HG03280 (cell line): ENCODE measurements around the gene RNF214.
A peak's percentile ranks its signal among the peaks of the same experiment; 100 is the strongest.
"Not testable (repeated sequence)": the region's sequence is repeated elsewhere in the genome, so short reads cannot be mapped to it uniquely, and the experiment has no call there.

ENCODE experiments used
- ATAC-seq: cut with Tn5 transposase; IDR thresholded peaks from one replicate; pipeline ENCODE4 v1.9.1; 2021; ENCODE audit warnings: mild to moderate bottlenecking, moderate library complexity; ENCODE audit not compliant: unreplicated experiment

The RNF214 gene

GRCh38 chr11:117313091-117313490, 80.6 kb downstream of the RNF214 start:
- ATAC-seq, result no peak

- ATAC-seq, result no peak
These were observed 81.6 kb downstream of the RNF214 start for GRCh38 chr11:117313828-117314768.

- ATAC-seq, result no peak
These were observed 82.4 kb downstream of the RNF214 start for GRCh38 chr11:117314840-117315239.

- no peak for ATAC-seq
These were observed 83.1 kb downstream of the RNF214 start for GRCh38 chr11:117315285-117316196.

DNA sequence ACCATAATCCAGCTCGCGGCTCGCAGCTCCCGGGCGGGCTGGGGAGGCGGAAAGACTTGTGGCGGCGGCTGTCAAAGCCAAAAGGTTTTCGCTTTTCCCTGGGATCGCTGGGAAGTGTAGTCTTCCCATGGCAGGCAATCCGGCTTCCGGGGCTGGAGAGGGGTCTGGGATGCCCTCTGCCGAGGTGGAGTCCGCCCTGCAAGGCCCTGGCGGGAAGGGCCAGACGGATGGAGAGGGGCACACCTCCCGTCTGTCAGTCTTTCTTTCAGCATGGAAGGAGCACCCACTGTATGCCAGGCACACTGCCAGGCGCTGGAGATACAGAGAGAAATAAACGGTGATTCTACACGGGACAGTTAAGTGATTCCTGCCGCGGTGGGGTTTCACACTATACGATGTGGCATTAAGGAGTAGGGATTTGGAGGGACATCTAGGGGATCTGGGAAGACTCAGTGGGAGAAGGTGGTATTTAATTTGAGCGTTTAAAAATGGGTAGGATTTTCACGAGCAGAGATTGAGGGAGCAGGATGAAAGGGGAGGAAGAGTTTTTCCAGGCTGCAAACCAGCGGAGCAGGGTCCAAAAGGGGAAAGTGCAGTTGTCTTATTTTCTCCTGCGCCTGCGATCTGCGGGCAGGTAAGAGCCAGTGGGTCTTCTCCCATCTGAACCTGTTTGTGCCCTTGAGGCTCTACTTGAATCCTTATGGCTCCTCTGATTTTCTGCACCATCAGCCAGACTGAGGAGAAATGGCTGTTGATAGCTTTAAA, 83.9 kb downstream of the RNF214 start, which contains the start of gene BACE1:
BACE1 (minus strand) TSS at position 60 of the 765 bp plus-strand sequence. CDS start 461 bp downstream, outside the sequence.
- no peak for ATAC-seq

GRCh38 chr11:117318738-117319137, 86.3 kb downstream of the RNF214 start:
- ATAC-seq, result no peak

GRCh38 chr11:117319214-117319840, 86.9 kb downstream of the RNF214 start:
- no peak for ATAC-seq

DNA sequence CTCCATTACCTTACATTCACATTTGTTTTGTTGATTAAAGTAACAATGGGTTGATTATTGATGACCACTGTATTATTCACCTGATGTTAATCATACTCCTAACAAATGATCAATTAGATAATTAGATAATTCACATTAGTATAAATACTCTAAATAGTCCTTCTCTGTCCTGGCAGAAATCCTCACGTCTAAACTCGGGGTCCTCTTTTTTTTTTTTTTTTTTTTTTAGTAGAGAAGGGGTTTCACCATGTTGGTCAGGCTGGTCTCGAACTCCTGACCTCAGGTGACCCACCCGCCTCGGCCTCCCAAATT, 94.7 kb downstream of the RNF214 start:
- ATAC-seq, result not testable (repeated sequence)

- peak; percentile 93 for ATAC-seq
These were observed 95.3 kb downstream of the RNF214 start, which contains the start of gene CEP164 for GRCh38 chr11:117327567-117328374. TSS of gene CEP164 (plus strand) at chr11:117327854. CDS start at chr11:117338587, 10,733 bp downstream.

DNA sequence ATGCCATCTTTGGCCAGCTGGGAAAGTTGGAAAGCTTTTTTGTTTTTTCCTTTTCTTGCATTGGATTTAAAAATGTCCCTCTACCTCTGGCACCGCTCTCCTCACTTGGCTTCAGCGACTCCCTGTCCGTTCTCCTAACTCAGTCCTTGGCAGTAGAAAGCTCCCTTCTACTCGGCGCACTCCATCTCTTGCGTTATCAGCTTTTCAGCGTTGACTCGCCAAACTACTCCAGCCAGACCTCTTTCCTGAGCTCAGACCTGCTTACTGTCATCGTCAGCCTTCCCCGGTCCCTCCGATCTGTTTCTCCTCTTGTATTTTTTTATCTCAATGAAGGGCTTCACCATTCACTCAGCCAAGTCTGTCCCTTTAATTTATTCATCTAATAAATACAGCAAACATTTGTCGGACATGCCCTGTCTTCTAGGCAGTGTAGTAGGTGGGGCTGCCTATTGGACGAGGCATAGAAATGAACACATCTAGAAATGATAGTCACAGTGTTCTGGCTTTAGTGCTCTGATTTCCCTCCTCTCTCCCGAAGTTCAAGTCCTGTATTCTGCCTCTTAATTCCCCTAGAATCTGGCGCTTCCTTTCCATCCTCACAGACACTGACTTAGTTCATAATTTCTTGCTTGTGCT, 96.0 kb downstream of the RNF214 start:
- peak; percentile 5 for ATAC-seq

GRCh38 chr11:117332843-117333242, 100.4 kb downstream of the RNF214 start:
- ATAC-seq, result no peak

DNA sequence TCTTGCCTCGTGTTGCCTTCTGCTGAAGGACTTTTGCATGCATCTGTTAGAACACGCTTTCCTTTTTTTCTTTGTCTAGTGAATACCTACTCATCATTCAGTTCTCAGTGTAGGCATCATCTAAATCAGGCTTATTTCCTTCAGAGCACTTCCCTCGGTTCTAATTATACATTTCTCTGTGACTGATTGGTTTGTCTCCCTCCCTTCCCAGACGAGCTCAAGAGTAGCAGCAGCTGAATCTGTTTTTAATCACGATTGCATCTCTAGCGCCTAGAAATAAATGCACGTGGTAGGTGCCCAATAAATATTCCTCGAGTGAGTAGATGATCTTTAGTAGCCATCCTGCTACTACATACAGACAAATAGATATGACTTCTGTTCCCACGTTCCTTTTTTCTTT, 101.4 kb downstream of the RNF214 start:
- ATAC-seq, result no peak

- ATAC-seq, result no peak
These were observed 102.4 kb downstream of the RNF214 start for GRCh38 chr11:117334896-117335295.

DNA sequence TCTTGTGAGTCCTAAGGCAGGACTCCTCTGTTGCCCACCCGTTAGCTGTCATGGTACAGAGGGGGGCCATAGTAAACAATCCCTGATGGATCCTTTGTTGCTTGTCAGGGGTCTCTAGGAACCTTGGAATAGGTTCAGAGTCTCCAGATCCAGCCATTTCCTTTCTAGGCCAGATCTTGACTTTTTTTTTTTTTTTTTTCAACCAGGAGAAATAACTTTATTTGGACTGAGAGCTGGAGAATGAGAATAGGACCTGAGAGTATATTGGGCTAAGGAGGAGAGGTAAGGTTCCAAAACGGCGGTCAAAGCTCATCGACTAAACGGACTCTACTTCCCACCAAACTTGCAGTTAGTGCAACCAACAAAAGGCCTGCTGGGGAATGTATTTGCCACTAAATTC, 102.9 kb downstream of the RNF214 start:
- no peak for ATAC-seq
